GM13976 (cell line): ENCODE measurements around the gene GALNT9.

Source experiments
- DNase-seq: peaks from one replicate; pipeline ENCODE4 v3.0.0; 2012; ENCODE audit warnings: low spot score
- CTCF ChIP-seq: IDR thresholded peaks from 2 replicates; pipeline ENCODE4 v1.5.1; 2012; ENCODE audit warnings: borderline replicate concordance, mild to moderate bottlenecking; ENCODE audit not compliant: insufficient read depth; ENCODE audit errors: extremely low read depth, missing control alignments, control extremely low read depth
- in situ Hi-C: fragments of 300-500 bp; cut with MboI; formaldehyde crosslinking; loops from one replicate; pipeline ENCODE4 v1.12.0; 2022; ENCODE audit warnings: low sequenced_read_pairs, mixed read lengths, inconsistent platforms; ENCODE audit not compliant: unreplicated experiment

GALNT9 gene

GRCh38 chr12:132217800-132218526 is 111.4 kb downstream of the GALNT9 start:
- DNase-seq = no peak
- no peak for TF ChIP-seq CTCF
- in situ Hi-C loops = no loop called here

- no peak for DNase-seq
- TF ChIP-seq CTCF = no peak
- in situ Hi-C loops = no loop called here
Observed at GRCh38 chr12:132217371-132217770, 112.0 kb downstream of the GALNT9 start.

GRCh38 chr12:132216354-132216987 is 112.9 kb downstream of the GALNT9 start:
- in situ Hi-C loops = no loop called here
- no peak for TF ChIP-seq CTCF
- no peak for DNase-seq

- no peak for DNase-seq
- in situ Hi-C loops = no loop called here
Observed at GRCh38 chr12:132215299-132215989, 113.9 kb downstream of the GALNT9 start.

GRCh38 chr12:132214891-132215290 is 114.5 kb downstream of the GALNT9 start:
- no peak for TF ChIP-seq CTCF
- in situ Hi-C loops = no loop called here

More at GRCh38 chr12:132215299-132215989, 113.9 kb downstream of the GALNT9 start:
- TF ChIP-seq CTCF = no peak

GRCh38 chr12:132214161-132214476 is 115.3 kb downstream of the GALNT9 start:
- TF ChIP-seq CTCF = no peak
- in situ Hi-C loops = no loop called here
- no peak for DNase-seq

More at GRCh38 chr12:132214891-132215290, 114.5 kb downstream of the GALNT9 start:
- DNase-seq = no peak
